PC-3 (cell line): ENCODE data around the gene USP4. TPM values are rescaled to one million over a fixed set of nuclear protein-coding genes. Genes with fewer than 3 reads are reported as not detected.

Experiments used
- ATAC-seq: fragments of 200-7000 bp; cut with Tn5 transposase; 2 replicates; pipeline ENCODE4 v1.9.1; 2020; ENCODE audit warnings: mild to moderate bottlenecking, moderate library complexity
- BruUV-seq: library from RNA; stranded (reverse); fragments of 400-500 nt; replicated peaks from 2 replicates; lab custom pipeline; 2021; lab: Mats Ljungman, UMichigan
- CTCF ChIA-PET: fragments of 300-600 bp; sonication (Branson Sonifier 250); formaldehyde crosslinking; loops from one replicate; lab custom pipeline; 2022; ENCODE audit warnings: antibody characterized with exemption; lab: Charles Lee
- POLR2A ChIA-PET: fragments of 300-600 bp; sonication (Branson Sonifier 250); formaldehyde crosslinking; loops from one replicate; lab custom pipeline; 2022; ENCODE audit warnings: antibody characterized with exemption; ENCODE audit not compliant: unreplicated experiment; lab: Charles Lee
- DNase-seq: peaks from one replicate; pipeline ENCODE4 v3.0.0-alpha.2; 2015
- H2AFZ ChIP-seq: fragments of 300-600 bp; sonication (generic); 2 replicates; pipeline ENCODE4 v1.6.0; 2016; ENCODE audit warnings: antibody characterized with exemption, low read length
- H3F3A ChIP-seq: fragments of 300-600 bp; sonication (generic); one replicate; pipeline ENCODE4 v1.6.0; 2017; ENCODE audit warnings: antibody characterized with exemption, low read length, control low read depth, mild to moderate bottlenecking; ENCODE audit not compliant: unreplicated experiment
- H3K27ac ChIP-seq: fragments of 300-600 bp; sonication (generic); 2 replicates; pipeline ENCODE4 v1.5.1; 2016; ENCODE audit warnings: mild to moderate bottlenecking, low read length
- H3K27me3 ChIP-seq: fragments of 300-600 bp; sonication (generic); 2 replicates; pipeline ENCODE4 v1.6.1; 2016; ENCODE audit warnings: low read length, mixed read lengths
- H3K36me3 ChIP-seq: fragments of 300-600 bp; sonication (generic); 2 replicates; pipeline ENCODE4 v1.6.1; 2016; ENCODE audit warnings: low read depth, mixed run types, low read length, mixed read lengths
- H3K4me1 ChIP-seq: fragments of 300-600 bp; sonication (generic); 2 replicates; pipeline ENCODE4 v1.5.1; 2016; ENCODE audit warnings: low read length; ENCODE audit not compliant: insufficient read depth
- H3K4me2 ChIP-seq: fragments of 300-600 bp; sonication (generic); 2 replicates; pipeline ENCODE4 v1.6.0; 2016; ENCODE audit warnings: low read length
- H3K4me3 ChIP-seq: fragments of 300-600 bp; sonication (generic); 2 replicates; pipeline ENCODE4 v1.5.1; 2016; ENCODE audit warnings: mild to moderate bottlenecking, low read length, mixed read lengths
- H3K79me2 ChIP-seq: fragments of 300-600 bp; sonication (generic); 2 replicates; pipeline ENCODE4 v1.6.1; 2017; ENCODE audit warnings: low read length, mixed read lengths
- H3K9ac ChIP-seq: fragments of 300-600 bp; sonication (generic); 2 replicates; pipeline ENCODE4 v1.6.0; 2016; ENCODE audit warnings: mild to moderate bottlenecking, low read length
- H3K9me2 ChIP-seq: fragments of 300-600 bp; sonication (generic); replicated peaks from 2 replicates; pipeline ENCODE4 v1.6.1; 2016; ENCODE audit warnings: mixed run types, low read length, mixed read lengths
- H3K9me3 ChIP-seq: fragments of 300-600 bp; sonication (generic); 2 replicates; pipeline ENCODE4 v1.6.1; 2016; ENCODE audit warnings: low read length, mixed read lengths
- H4K20me1 ChIP-seq: fragments of 300-600 bp; sonication (generic); 2 replicates; pipeline ENCODE4 v1.6.1; 2016; ENCODE audit warnings: low read length, mixed read lengths
- CTCF ChIP-seq: fragments of 300-600 bp; sonication (generic); conservative IDR thresholded peaks from 2 replicates; pipeline ENCODE4 v1.5.1; 2017; ENCODE audit warnings: antibody characterized with exemption, low read depth, mild to moderate bottlenecking, low read length
- EZH2 ChIP-seq: fragments of 300-600 bp; sonication (generic); IDR thresholded peaks from one replicate; pipeline ENCODE4 v1.6.1; 2017; ENCODE audit warnings: antibody characterized with exemption, mild to moderate bottlenecking, low read length; ENCODE audit not compliant: unreplicated experiment
- EZH2phosphoT487 ChIP-seq: fragments of 300-600 bp; sonication (generic); IDR thresholded peaks from 2 replicates; pipeline ENCODE4 v1.6.1; 2018; ENCODE audit warnings: mild to moderate bottlenecking, antibody characterized with exemption, low read length, borderline replicate concordance
- intact Hi-C: fragments of 100-400 bp; cut with micrococcal nuclease; formaldehyde crosslinking; loops from 2 replicates; pipeline ENCODE4 v1.9.0; 2023
- total RNA-seq: library from RNA; depleted of rRNA; stranded (reverse); fragments of >200 nt; gene quantifications from 2 replicates; pipeline ENCODE4 v1.2.3, GENCODE V29; 2014

Gene USP4
- total RNA-seq, 1 experiment from 2014 or later = 19.9 TPM

GRCh38 chr3:49271047-49271446 lies 68.8 kb downstream of the USP4 start:
- DNase-seq (no peak), ATAC-seq (no peak)
- BruUV-seq = no TSS peak
- H3K4me3 ChIP-seq = no peak overlapping the region
- POLR2A ChIA-PET = no interaction called here
- H3K79me2 ChIP-seq = no peaks in the 10 kb centered on the region
- no peak overlapping the region for H3K4me2 ChIP-seq
- H3K9ac ChIP-seq = no peak overlapping the region
- no peak overlapping the region for H3K27ac ChIP-seq
- no peaks in the 10 kb centered on the region for H3K9me3 ChIP-seq
- H3K9me2 ChIP-seq = no peaks in the 10 kb centered on the region
- H3K4me1 ChIP-seq = no peaks in the 10 kb centered on the region
- no peaks in the 10 kb centered on the region; the same call in 1 of the 2 replicates for H3K36me3 ChIP-seq
- no peak for TF ChIP-seq EZH2phosphoT487
- TF ChIP-seq EZH2 = no peak
- no peak for TF ChIP-seq CTCF
- no peaks in the 10 kb centered on the region for H3F3A ChIP-seq
- CTCF ChIA-PET = no interaction called here
- no peaks in the 10 kb centered on the region for H4K20me1 ChIP-seq
- no peaks in the 10 kb centered on the region for H3K27me3 ChIP-seq
- no peak overlapping the region for H2AFZ ChIP-seq
- intact Hi-C loops = no loop called here

DNA sequence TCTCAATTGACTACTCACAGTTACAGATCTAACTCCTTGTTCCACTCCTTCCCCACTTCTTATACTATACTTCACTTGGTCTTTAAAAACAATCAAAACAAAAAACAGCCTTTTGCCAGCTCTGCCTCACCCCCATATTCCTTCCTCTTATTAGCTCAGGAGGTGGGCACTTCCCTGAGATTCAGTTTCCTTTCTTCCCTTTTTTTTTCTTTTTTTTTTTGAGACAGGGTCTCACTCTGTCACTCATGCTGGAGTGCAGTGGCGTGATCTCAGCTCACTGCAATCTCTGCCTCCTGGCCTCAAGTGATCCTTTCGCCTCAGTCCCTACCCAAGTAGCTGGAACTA lies 69.7 kb downstream of the USP4 start:
- Histone ChIP-seq H4K20me1 (no peaks in the 10 kb centered on the region), H3K79me2 (no peaks in the 10 kb centered on the region), H2AFZ (no peak overlapping the region), H3K4me2 (no peak overlapping the region), H3K9me3 (no peaks in the 10 kb centered on the region), H3K9ac (no peak overlapping the region), H3F3A (no peaks in the 10 kb centered on the region), H3K4me1 (no peaks in the 10 kb centered on the region), H3K4me3 (no peak overlapping the region), H3K36me3 (no peaks in the 10 kb centered on the region; the same call in 1 of the 2 replicates), H3K9me2 (no peaks in the 10 kb centered on the region), H3K27ac (no peak overlapping the region), H3K27me3 (no peaks in the 10 kb centered on the region)
- POLR2A ChIA-PET = no interaction called here
- BruUV-seq = no TSS peak
- intact Hi-C loops = no loop called here
- no peak for TF ChIP-seq EZH2phosphoT487
- no peak for TF ChIP-seq EZH2
- no peak for TF ChIP-seq CTCF
- CTCF ChIA-PET = no interaction called here
- DNase-seq = no peak
- no peak for ATAC-seq

DNA sequence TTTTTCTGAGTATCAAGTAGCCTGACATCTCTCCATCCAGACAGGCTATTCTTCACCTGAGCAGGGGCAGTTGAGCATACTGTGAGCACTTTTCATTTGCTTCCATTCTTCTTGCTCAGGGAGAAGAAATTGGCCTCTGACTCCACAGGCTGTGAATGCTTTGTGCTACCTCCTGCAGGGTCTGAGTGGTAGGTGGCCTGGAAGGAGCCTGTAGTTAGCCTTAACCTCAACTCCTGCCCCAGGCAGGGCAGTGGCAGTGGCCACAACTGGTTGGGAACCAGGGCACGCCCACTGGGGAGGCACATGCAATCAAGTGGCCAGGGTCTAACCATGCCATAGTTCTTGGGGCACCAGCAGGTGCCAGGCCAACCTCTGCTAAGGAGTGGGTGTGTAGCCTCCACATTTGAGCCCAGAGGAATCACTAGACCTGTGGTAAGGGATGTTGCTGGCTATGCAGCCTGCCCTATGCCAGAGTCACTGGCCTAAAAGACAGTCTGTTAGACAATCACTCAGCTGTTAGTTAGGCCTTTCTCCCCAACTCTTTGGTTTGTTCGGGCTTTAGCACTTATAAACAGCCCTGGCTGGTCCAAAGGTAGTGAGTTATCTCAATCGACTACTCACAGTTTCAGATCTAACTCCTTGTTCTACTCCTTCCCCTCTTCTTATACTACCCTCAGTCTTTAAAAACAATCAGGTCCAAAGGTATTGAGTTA lies 70.3 kb downstream of the USP4 start:
- Histone ChIP-seq H3K36me3 (no peaks in the 10 kb centered on the region; the same call in 1 of the 2 replicates), H2AFZ (no peak overlapping the region), H3K4me2 (no peak overlapping the region), H3K27me3 (no peaks in the 10 kb centered on the region), H3K9me3 (no peaks in the 10 kb centered on the region), H3K27ac (no peak overlapping the region), H3K9me2 (no peaks in the 10 kb centered on the region), H3K79me2 (no peaks in the 10 kb centered on the region), H4K20me1 (no peaks in the 10 kb centered on the region), H3K4me3 (no peak overlapping the region), H3F3A (no peaks in the 10 kb centered on the region), H3K9ac (no peak overlapping the region), H3K4me1 (no peaks in the 10 kb centered on the region)
- intact Hi-C loops = no loop called here
- ATAC-seq (no peak), DNase-seq (no peak)
- TF ChIP-seq CTCF (no peak), EZH2 (no peak), EZH2phosphoT487 (no peak)
- ChIA-PET CTCF (no interaction called here), POLR2A (no interaction called here)
- no TSS peak for BruUV-seq
